GM12892 (cell line): ENCODE results near the gene SRPRA.

Experiments used
- POLR2A ChIP-seq: IDR thresholded peaks from 2 replicates; pipeline ENCODE4 v1.6.1; 2011; ENCODE audit warnings: low read depth, low read length, control low read depth
- TAF1 ChIP-seq: IDR thresholded peaks from 2 replicates; pipeline ENCODE4 v1.6.1; 2011; ENCODE audit warnings: low read depth, mild to moderate bottlenecking, control low read depth, low read length, borderline replicate concordance

DNA sequence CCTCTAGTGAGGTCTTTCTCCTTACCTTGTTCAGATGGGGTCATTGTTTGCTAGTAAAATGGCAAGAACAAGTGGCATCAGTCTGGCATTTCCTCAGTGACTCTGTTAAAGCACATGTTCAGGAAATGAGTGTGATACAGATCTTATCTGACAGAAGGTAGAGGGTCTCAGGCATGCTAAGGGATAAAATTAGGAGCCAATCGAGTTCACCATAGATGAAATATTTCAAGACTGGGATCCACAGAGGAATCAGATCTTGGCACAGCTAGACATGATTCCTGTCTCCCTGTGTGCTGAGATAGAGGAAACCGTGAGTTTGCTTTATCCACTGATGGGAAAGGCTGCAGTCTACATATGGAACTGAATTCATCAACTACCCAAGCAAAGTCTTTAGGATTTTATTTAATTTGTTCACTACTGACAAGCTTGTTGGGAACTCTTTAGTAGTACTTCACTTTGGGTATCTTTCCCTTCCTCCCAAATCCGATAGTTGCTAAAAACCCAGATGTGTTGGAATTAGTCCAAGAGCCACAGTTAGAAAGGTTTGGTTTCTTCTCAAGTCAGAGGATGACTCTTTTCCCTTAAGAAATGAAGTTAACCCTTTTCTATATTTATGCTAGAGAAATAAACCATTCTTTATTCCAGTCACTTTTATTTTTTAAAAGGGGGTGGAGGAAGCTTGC, 38.7 kb downstream of the SRPRA start:
- TF ChIP-seq POLR2A (no peak), TAF1 (no peak)
